Esophagus squamous epithelium (tissue), 5 donors: ENCODE results near the gene PSMB4. TPM values are rescaled to one million over a fixed set of nuclear protein-coding genes. Genes with fewer than 3 reads are reported as not detected.

Source experiments
- DNase-seq: peaks from one replicate; lab custom pipeline; 2025; lab: John Stamatoyannopoulos, UW
- H3K27ac ChIP-seq, 4 donors: fragments of 200-600 bp; sonication (generic); one replicate each; pipeline ENCODE4 v1.5.1; 2016 to 2019; ENCODE audit warnings: mild to moderate bottlenecking in 1 of 4
- H3K27me3 ChIP-seq, 4 donors: fragments of 200-600 bp; sonication (generic); 1 replicate in 3 of 4; 2 replicates in 1 of 4; pipeline versions ENCODE4 v1.5.1 to v1.6.0; 2017 to 2021; ENCODE audit warnings: antibody characterized with exemption in 1 of 4
- H3K36me3 ChIP-seq, 3 donors: fragments of 200-600 bp; sonication (generic); one replicate each; pipeline ENCODE4 v1.5.1; 2016 to 2019
- H3K4me1 ChIP-seq, 3 donors: fragments of 200-600 bp; sonication (generic); one replicate each; pipeline ENCODE4 v1.5.1; 2017 to 2019
- H3K4me3 ChIP-seq, 4 donors: fragments of 200-600 bp; sonication (generic); 1 replicate in 3 of 4; 2 replicates in 1 of 4; pipeline ENCODE4 v1.5.1; 2016 to 2019; ENCODE audit warnings: mild to moderate bottlenecking in 2 of 4, moderate library complexity in 1 of 4
- H3K9me3 ChIP-seq, 3 donors: fragments of 200-600 bp; sonication (generic); one replicate each; pipeline ENCODE4 v1.5.1; 2016 to 2019
- POLR2A ChIP-seq, 4 donors: fragments of 450-650 bp; IDR thresholded peaks; one replicate each; pipeline ENCODE4 v1.6.1; 2017; ENCODE audit warnings: antibody characterized with exemption in 4 of 4, mild to moderate bottlenecking in 4 of 4, moderate library complexity in 3 of 4
- WGBS, 2 donors: methylation state at CpG; one replicate each; pipeline ENCODE4 v1.1.5; 2018; 5-methylcytosine and 5-hydroxymethylcytosine counted together
- intact Hi-C: fragments of 100-400 bp; cut with DNase I; formaldehyde crosslinking; loops from one replicate; pipeline ENCODE4 v1.15.0; 2022
- total RNA-seq, 4 donors: library from RNA; depleted of rRNA; stranded (reverse); fragments of >200 nt; gene quantifications; one replicate each; pipeline ENCODE4 v1.1.0, GENCODE V29; 2016
- TF ChIP-seq, protein P1 (sequence below), 6 experiments: fragments of 450-650 bp in 4 of 6; fragments of 200-600 bp in 2 of 6; sonication (generic) in 2 of 6; IDR thresholded peaks; one replicate each; pipeline ENCODE4 v1.5.1; 2016 to 2019; ENCODE audit warnings: antibody characterized with exemption in 6 of 6, mild to moderate bottlenecking in 4 of 6, moderate library complexity in 4 of 6
- donor health status: DM: yes; HTN: yes; CAD: no.

Gene PSMB4
- total RNA-seq, 4 donors from 2014 or later = 114 to 203 (median 186) TPM

DNA sequence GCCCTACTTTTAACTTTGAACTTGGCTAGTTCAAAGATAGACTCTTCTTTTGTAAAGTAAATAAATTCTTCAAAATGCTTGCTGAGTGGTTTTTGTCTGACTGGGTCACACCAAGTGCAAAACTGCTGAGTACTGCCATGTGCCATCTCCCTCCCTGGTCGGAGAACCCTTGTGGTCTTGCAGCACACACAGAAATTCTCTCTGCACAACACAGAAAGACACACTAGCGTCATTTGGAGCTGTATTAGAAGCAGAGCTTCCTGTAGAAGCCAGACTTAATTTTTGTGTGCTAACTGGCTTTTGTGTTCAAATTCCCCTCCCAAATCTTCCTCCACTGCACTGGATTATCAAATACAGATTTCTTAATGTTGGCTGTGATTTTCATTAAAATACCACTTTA is 2.5 kb downstream of the PSMB4 start:
- intact Hi-C loops = no loop called here
- H3K4me3 ChIP-seq = no peak overlapping the region
- TF ChIP-seq, protein P1, sequence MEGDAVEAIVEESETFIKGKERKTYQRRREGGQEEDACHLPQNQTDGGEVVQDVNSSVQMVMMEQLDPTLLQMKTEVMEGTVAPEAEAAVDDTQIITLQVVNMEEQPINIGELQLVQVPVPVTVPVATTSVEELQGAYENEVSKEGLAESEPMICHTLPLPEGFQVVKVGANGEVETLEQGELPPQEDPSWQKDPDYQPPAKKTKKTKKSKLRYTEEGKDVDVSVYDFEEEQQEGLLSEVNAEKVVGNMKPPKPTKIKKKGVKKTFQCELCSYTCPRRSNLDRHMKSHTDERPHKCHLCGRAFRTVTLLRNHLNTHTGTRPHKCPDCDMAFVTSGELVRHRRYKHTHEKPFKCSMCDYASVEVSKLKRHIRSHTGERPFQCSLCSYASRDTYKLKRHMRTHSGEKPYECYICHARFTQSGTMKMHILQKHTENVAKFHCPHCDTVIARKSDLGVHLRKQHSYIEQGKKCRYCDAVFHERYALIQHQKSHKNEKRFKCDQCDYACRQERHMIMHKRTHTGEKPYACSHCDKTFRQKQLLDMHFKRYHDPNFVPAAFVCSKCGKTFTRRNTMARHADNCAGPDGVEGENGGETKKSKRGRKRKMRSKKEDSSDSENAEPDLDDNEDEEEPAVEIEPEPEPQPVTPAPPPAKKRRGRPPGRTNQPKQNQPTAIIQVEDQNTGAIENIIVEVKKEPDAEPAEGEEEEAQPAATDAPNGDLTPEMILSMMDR (IDR thresholded peaks at IDR 0.05) = no peak
- TF ChIP-seq POLR2A (IDR thresholded peaks at IDR 0.05) = no peak
- DNase-seq = no peak
- H3K9me3 ChIP-seq = no peaks in the 10 kb centered on the region
- H3K27ac ChIP-seq = no peak overlapping the region
- WGBS, 2 donors = 72 to 83% methylated on average over 2 of the region's 2 CpGs
- H3K36me3 ChIP-seq = peaks cover 9 to 64% (median 35%) of the 10 kb centered on the region in 3 donors
- no peaks in the 10 kb centered on the region for H3K27me3 ChIP-seq
- peaks cover 0 to 24% (median 12%) of the 10 kb centered on the region in 3 donors for H3K4me1 ChIP-seq

DNA sequence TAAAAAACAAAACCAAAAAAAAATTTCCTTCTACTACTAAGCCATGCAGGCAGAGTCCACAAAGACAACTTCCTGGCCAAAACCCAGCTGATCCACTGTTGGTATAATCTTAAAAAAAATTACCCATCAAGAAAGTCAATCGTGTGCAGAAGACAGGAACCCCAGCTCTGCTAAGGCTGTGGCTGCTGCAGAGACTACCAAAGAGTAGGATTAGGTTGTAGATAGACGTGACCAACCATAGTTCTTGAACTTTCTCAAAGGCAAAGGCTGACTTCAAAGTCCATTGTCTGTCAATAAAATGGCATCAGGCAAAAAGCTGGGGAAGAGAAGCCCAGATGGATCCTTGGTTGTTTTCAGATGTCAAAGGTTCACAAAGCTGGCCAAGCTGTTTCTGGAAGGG is 3.4 kb downstream of the PSMB4 start:
- Histone ChIP-seq H3K27ac (no peak overlapping the region), H3K36me3 (peaks cover 14 to 73% (median 41%) of the 10 kb centered on the region in 3 donors), H3K27me3 (no peaks in the 10 kb centered on the region), H3K4me1 (peaks cover 0 to 24% (median 12%) of the 10 kb centered on the region in 3 donors), H3K9me3 (no peaks in the 10 kb centered on the region), H3K4me3 (no peak overlapping the region)
- intact Hi-C loops = no loop called here
- DNase-seq = no peak
- TF ChIP-seq, protein P1 (IDR thresholded peaks at IDR 0.05) = no peak
- TF ChIP-seq POLR2A (IDR thresholded peaks at IDR 0.05) = no peak
- 42 to 72% methylated on average over 2 of the region's 2 CpGs for WGBS, 2 donors

DNA sequence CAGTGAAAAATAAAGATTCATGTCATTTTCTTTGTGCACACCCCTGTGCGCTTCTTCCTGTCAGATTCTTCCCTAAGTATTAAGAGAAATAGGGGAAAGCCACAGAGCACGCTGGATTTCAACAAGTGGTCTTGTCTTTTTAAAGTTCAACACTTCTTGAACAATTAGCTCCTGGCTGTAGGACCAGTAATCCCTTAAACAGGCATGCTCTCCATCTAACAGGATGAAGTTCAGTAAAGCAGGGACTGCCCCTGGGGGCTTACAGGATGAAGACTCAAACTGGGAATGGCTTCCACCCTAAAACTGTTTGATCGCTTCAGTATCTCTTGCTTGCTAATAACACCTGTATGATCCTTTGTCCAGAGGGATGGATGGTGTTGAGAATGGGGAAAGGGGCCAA is 4.2 kb downstream of the PSMB4 start:
- TF ChIP-seq POLR2A (IDR thresholded peaks at IDR 0.05) = no peak
- TF ChIP-seq, protein P1 (IDR thresholded peaks at IDR 0.05) = no peak
- DNase-seq = no peak
- no peaks in the 10 kb centered on the region for H3K27me3 ChIP-seq
- H3K4me1 ChIP-seq = peaks cover 0 to 24% (median 12%) of the 10 kb centered on the region in 3 donors
- intact Hi-C loops = no loop called here
- H3K9me3 ChIP-seq = no peaks in the 10 kb centered on the region
- no peak overlapping the region for H3K27ac ChIP-seq
- H3K36me3 ChIP-seq = peaks cover 20 to 81% (median 48%) of the 10 kb centered on the region in 3 donors
- WGBS, 2 donors = 88 to 91% methylated on average over 3 of the region's 3 CpGs
- H3K4me3 ChIP-seq = no peak overlapping the region

DNA sequence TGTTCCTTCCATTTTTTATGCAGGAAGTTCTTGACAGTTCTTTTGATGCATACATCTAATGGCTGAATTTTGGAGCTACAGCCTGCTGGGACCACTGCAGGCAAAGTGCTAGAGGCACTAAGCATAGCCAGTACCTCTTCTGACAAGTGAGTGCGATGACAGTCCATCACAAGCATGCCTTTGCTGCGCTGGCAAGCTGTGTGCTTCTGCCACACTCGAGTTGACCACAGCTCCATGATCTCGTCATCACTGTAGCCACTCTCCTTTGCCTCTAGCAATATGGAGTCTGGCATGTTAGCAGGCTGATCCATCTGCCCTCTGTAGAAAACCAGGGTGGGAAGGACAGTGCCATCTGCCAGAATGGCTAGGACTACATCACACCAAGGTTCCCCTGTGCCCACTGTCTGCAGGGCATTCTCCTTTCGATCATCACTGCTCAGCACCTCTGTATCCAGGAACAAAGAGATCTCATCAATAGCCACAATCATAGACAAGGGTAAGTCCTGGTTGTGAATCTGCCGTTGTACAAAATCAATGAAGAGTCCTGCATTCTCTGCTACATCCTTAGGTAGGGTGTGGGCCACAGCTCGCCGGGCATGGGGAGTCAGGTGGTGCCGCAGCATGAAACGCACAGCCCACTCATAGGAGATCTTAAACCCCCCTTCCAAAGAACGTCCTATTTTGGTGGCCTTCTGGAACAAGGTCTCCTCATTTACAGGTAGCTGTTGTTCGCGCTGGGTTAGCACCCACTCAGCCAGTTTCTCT is 6.0 kb downstream of the PSMB4 start:
- Histone ChIP-seq H3K4me3 (no peak overlapping the region), H3K36me3 (peaks cover 21 to 99% (median 48%) of the 10 kb centered on the region in 3 donors), H3K27ac (no peak overlapping the region), H3K4me1 (peaks cover 0 to 14% (median 9%) of the 10 kb centered on the region in 3 donors), H3K9me3 (no peaks in the 10 kb centered on the region), H3K27me3 (no peaks in the 10 kb centered on the region)
- 87 to 91% methylated on average over 10 to 13 of the region's 13 CpGs for WGBS, 2 donors
- no peak for DNase-seq
- intact Hi-C loops = no loop called here
- no peak for TF ChIP-seq POLR2A (IDR thresholded peaks at IDR 0.05)
- TF ChIP-seq, protein P1 (IDR thresholded peaks at IDR 0.05) = no peak

DNA sequence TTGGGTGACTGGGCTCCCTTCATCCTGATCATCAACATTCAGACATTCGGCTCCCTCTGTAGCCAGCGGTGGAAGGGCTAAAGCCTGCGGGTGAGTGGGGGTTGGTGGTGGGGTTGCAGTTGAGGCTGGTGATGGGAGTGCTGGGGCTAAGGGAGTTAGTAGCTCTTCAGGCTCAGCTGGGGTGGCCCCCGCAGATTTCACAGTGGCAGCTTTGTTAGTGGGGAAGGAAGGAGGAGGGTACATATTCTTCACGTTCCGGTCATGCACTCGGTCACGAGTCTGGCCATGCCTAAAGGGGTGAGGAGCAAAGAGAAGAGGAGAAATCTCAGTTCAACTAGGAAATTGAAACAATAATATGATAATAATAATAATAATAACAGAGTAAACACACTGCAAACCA is 6.8 kb downstream of the PSMB4 start:
- Histone ChIP-seq H3K4me1 (peaks cover 0 to 6% (median under 1%) of the 10 kb centered on the region in 3 donors), H3K9me3 (no peaks in the 10 kb centered on the region), H3K27ac (no peak overlapping the region), H3K36me3 (peaks cover 21 to 100% (median 50%) of the 10 kb centered on the region in 3 donors), H3K27me3 (no peaks in the 10 kb centered on the region), H3K4me3 (no peak overlapping the region)
- TF ChIP-seq POLR2A (IDR thresholded peaks at IDR 0.05) = no peak
- TF ChIP-seq, protein P1 (IDR thresholded peaks at IDR 0.05) = no peak
- no peak for DNase-seq
- WGBS, 2 donors = 78 to 83% methylated on average over 6 to 7 of the region's 8 CpGs
- intact Hi-C loops = no loop called here
